HG03025 (cell line): Measurements from ENCODE around the gene MKRN2OS.
A peak's percentile ranks its signal among the peaks of the same experiment; 100 is the strongest.
"Not testable (repeated sequence)": the region's sequence is repeated elsewhere in the genome, so short reads cannot be mapped to it uniquely, and the experiment has no call there.

ENCODE experiments used
- ATAC-seq: cut with Tn5 transposase; IDR thresholded peaks from one replicate; pipeline ENCODE4 v1.9.1; 2021; ENCODE audit warnings: mild to moderate bottlenecking, moderate library complexity; ENCODE audit not compliant: unreplicated experiment, low FRiP score

The MKRN2OS gene

DNA sequence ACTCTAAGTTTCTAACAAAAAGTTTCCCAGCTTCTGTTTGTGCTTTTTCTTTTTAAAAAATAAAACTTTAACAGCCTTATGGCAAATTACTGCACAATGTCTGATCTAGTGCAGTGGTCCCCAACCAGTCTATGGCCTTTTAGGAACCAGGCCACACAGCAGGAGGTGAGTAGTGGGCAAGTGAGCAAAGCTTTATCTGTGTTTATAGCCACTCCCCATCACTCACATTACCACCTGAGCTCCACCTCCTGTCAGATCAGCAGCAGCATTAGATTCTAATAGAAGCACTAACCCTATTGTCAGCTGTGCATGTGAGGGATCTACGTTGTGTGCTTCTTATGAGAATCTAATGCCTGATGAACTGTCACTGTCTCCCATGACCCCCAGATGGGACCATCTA lies 17.2 kb upstream of the MKRN2OS start:
- ATAC-seq = no peak

DNA sequence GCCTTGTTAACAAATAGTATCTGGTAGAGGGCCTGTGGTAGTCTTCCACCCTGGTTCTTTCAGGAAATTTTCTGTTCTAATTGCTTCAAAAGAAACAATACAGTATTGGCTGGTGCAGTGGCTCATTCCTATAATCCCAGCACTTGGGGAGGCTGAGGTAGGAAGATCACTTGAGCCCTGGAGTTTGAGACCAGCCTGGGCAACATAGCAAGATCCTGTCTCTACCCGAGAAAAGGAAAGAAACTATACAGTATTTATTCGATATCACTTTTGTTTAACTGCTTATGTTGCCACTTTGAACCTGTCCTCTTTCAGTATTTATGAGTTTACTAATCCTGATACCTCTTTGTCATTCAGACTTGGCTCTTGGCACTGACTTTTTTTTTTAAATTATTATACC lies 16.1 kb upstream of the MKRN2OS start:
- no peak for ATAC-seq

GRCh38 chr3:12560505-12561190 lies 15.3 kb upstream of the MKRN2OS start:
- ATAC-seq = no peak

- ATAC-seq = no peak
Measured at GRCh38 chr3:12559520-12559919, 14.2 kb upstream of the MKRN2OS start.

GRCh38 chr3:12558706-12559105 lies 13.4 kb upstream of the MKRN2OS start:
- ATAC-seq = no peak

GRCh38 chr3:12557473-12558100 lies 12.3 kb upstream of the MKRN2OS start:
- no peak for ATAC-seq

- peak; percentile 77 for ATAC-seq
Measured at GRCh38 chr3:12556690-12557472, 11.6 kb upstream of the MKRN2OS start, which contains the start of gene MKRN2. MKRN2 (plus strand) TSS chr3:12557087; CDS start chr3:12557151, 64 bp downstream.

- peak; percentile 10 for ATAC-seq
Measured at GRCh38 chr3:12556314-12556689, 11.0 kb upstream of the MKRN2OS start.

GRCh38 chr3:12553921-12554391 lies 8.7 kb upstream of the MKRN2OS start:
- ATAC-seq = no peak

DNA sequence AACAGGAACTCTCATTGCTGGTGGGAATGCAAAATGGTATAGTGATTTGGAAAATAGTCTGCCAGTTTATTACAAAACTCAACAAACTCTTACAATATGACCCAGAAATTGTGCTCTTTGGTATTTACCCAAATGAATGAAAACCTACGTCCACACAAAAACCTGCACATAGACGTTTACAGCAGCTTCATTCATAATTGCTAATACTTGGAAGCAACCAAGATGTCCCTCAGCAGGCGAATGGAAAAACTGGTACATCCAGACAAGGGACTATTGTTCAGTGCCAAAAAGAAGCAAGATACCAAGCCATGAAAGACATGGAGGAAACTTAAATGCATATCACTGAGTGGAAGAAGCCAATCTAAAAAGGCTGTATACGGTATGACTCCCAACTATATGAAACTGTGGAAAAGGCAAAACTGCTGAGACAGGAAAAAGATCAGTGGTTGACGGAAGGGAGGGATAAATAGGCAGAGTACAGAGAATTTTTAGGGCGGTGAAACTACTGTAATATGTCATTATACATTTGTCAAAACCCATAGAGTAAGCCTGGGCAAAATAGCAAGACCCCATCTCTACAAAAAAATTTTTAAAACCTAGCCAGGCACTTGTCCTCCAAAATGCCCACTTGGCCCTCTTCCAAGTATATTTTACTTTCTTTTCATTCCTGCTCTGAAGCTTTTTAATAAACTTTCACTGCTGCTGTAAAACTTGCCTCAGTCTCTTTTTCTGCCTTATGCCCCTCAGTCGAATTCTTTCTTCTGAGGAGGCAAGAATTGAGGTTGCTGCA lies 4.9 kb upstream of the MKRN2OS start:
- no peak for ATAC-seq

- no peak for ATAC-seq
Measured at GRCh38 chr3:12544652-12545472, 437 bp downstream of the MKRN2OS start.

DNA sequence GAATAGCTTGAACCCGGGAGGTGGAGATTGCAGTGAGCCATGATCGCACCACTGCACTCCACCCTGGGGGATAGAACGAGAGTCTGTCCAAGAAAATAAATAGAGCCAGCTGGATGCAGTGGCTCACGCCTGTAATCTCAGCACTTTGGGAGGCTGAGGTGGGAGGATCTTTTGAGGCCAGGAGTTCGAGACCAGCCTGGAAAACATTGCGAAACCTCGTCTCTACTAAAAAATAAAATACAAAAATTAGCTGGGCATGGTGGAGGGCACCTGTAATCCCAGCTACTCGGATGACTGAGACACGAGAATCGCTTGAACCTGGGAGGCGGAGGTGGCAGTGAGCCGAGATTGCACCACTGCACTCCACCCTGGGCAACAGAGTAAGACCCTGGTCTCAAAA lies 1.8 kb downstream of the MKRN2OS start:
- ATAC-seq = not testable (repeated sequence)

DNA sequence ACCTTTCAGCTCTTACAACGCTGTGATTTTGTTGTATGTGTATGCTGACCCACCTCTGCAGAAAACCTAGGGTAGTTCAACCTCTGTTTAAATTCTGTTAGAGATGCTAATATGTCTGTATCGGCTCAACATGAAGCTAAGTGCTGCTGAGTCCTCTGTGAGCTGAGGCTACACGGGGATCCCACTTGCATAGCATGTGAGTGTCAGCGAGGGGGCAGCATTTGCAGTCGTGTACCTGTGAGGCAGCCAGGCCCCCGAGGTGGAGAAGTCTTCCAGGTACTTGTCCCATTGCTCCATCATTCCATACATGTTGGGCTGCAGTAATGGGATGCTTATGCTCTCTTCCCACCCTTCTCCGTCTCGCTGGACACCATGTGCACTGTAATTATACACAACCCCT lies 3.7 kb downstream of the MKRN2OS start:
- no peak for ATAC-seq

- ATAC-seq = no peak
Measured at GRCh38 chr3:12536423-12536822, 8.9 kb downstream of the MKRN2OS start.

DNA sequence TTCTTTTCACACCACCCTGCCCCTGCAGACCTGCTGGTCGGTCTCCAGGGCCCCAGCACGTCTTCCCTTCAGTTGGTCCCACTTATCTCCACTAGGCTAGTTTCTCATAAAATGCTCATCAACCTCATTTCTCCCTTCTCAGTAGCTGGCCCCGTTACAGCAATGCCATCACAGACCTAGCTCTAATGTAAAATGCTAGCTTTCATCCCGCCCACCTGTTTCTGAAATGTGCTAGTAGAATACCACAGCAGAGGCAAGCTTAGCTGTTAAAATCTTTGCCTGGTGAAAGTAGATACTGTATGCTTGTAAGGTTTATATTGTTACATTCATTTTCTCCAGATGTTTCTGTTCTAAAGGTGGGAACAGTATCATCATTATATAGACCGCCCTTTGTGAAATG lies 13.1 kb downstream of the MKRN2OS start:
- ATAC-seq = no peak

DNA sequence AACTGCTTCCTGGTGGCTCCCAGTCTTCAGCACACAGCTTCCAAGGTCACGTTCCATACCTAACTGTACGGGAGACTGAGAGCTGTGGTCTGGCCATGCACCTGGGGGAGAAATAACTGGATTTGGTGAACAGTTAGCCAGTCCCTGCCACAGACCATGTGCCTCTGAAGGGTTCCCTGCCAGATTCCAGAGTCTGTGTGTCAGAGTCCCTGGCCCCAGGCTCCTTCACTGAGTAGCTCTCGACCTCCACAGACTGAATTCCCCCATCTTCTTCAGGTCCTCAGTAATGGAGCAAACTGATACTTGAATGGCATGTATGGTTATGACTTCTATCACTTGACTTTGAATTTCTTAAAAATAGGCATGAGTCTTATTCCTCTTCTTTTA lies 17.5 kb downstream of the MKRN2OS start:
- no peak for ATAC-seq

- ATAC-seq = no peak
Measured at GRCh38 chr3:12522721-12523120, 22.6 kb downstream of the MKRN2OS start.

- ATAC-seq = no peak
Measured at GRCh38 chr3:12521010-12521409, 24.3 kb downstream of the MKRN2OS start.

DNA sequence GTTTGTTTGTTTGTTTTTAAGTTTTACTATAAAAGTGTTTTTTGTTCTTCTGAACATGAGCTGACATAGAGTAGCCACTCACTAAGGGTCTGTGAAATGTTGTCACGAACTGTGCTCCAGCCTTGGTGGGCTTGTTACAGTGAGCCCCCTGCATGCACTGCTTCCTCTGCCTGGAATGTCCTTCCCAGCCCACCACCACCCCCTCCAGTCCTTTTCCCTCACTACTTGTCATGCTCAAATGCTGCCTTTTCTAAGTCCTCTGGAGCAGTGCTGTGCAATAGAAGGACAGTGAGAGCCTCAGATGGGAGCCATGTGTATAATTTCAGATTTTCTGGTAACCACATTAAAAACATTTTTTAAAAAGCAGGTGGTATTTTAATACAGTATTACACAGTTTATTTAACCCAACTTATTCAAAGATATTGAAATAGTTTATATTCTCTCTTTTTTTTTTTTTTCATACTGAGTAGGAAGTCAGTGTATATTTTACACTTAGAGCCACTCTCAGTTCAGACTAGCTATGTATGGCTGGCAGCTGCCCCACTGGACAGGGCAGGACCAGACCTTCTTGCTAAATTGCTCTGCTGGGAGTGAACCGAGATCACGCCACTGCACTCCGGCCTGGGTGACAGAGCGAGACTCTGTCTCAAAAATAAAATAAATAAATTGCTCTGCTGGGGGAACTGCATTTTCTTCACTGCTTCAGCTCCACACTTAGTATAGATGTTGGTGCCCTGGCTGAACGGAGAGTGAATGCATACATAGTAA lies 26.9 kb downstream of the MKRN2OS start:
- no peak for ATAC-seq
